Middle frontal gyrus (tissue), 1 donor: ENCODE results near the gene ATAD5.
"Not testable (repeated sequence)": the region's sequence is repeated elsewhere in the genome, so short reads cannot be mapped to it uniquely, and the experiment has no call there.

Source experiments
- DNase-seq: peaks from one replicate; pipeline ENCODE4 v3.0.0-alpha.2; 2015; ENCODE audit warnings: low spot score; ENCODE audit errors: extremely low spot score

The ATAD5 gene

GRCh38 chr17:30821871-30822723 lies 9.7 kb upstream of the ATAD5 start:
- DNase-seq: no peak

DNA sequence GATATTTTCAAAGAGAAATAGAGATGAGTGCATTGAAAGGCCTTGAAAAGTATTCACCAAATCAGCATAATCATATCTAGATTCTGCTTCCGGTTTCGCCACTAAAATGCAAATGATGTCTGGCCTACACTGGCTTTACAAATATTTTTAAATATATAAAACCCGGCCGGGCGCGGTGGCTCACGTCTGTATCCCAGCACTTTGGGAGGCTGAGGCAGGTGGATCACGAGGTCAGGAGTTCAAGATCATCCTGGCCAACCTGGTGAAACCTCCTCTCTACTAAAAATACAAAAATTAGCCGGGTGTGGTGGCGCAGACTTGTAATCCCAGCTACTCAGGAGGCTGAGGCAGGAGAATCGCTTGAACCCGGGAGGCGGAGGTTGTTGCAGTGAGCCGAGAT lies 8.8 kb upstream of the ATAD5 start:
- not testable (repeated sequence) for DNase-seq

- no peak for DNase-seq
Measured at GRCh38 chr17:30823421-30823820, 8.3 kb upstream of the ATAD5 start.

GRCh38 chr17:30824002-30824355 lies 7.8 kb upstream of the ATAD5 start:
- DNase-seq: no peak

GRCh38 chr17:30824356-30825145 lies 7.2 kb upstream of the ATAD5 start, which contains the start of gene CRLF3:
Gene CRLF3, minus strand, starts transcription at chr17:30824692. Its CDS starts 41 bp downstream, at chr17:30824651.
- peak; percentile 86 for DNase-seq

- no peak for DNase-seq
Measured at GRCh38 chr17:30827082-30827481, 4.7 kb upstream of the ATAD5 start.

- DNase-seq: no peak
Measured at GRCh38 chr17:30829022-30829421, 2.7 kb upstream of the ATAD5 start.

GRCh38 chr17:30831257-30831656 lies 509 bp upstream of the ATAD5 start:
- no peak for DNase-seq

DNA sequence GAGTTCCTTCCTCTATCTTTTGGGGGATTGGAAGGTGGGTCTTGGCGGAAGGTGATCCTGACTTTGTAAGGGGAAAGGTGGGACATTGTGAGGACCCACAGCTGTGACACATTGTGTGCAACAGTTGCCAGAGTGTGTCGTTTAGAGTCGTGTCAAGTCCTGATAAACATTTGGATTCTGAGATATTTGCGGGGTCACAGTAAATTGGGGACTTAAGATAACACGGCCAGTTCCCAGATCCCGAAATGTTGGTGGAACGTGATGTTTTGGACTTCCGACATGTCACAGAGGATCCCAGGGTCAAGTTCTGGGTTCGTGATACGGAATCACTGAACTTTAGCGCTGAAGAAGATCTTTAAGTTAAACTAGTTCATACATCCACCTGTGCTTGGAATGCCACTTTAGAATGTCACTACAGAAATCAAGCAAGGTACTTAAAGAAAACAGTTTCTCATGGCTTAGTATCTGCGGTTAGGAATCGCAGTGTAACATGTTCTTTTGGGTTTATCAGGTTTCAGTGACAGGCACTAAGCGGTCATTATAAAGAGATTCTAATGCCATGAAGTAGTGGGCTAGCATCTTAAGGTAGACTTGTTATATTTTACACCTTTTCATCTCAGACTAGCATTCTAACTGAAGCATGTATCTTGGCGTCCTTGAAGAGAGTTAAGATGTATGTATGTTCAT lies 815 bp downstream of the ATAD5 start:
- no peak for DNase-seq

GRCh38 chr17:30838202-30838807 lies 6.5 kb downstream of the ATAD5 start:
- no peak for DNase-seq

- DNase-seq: no peak
Measured at GRCh38 chr17:30840771-30841170, 9.0 kb downstream of the ATAD5 start.

DNA sequence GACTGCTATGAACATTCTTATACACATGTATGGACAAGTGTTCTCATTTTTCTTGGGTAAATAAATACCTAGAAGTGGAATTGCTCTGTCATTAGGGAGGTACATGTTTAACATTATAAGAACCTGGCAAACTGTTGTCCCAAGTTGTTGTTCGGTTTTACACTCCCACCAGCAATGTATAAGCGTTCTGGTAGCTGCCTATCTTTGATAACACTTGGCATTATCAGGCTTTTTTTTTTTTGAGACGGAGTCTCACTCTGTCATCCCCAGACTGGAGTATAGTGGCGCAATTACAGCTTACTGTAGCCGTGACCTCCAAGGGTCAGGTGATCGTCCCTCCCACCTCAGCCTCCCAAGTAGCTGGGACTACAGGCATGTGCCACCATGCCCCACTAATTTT lies 16.3 kb downstream of the ATAD5 start:
- DNase-seq: no peak

GRCh38 chr17:30854146-30854545 lies 22.4 kb downstream of the ATAD5 start:
- DNase-seq: no peak

GRCh38 chr17:30858556-30859250 lies 26.9 kb downstream of the ATAD5 start:
- DNase-seq: no peak

- no peak for DNase-seq
Measured at GRCh38 chr17:30864636-30865035, 32.9 kb downstream of the ATAD5 start.

- DNase-seq: no peak
Measured at GRCh38 chr17:30869005-30869404, 37.2 kb downstream of the ATAD5 start.

DNA sequence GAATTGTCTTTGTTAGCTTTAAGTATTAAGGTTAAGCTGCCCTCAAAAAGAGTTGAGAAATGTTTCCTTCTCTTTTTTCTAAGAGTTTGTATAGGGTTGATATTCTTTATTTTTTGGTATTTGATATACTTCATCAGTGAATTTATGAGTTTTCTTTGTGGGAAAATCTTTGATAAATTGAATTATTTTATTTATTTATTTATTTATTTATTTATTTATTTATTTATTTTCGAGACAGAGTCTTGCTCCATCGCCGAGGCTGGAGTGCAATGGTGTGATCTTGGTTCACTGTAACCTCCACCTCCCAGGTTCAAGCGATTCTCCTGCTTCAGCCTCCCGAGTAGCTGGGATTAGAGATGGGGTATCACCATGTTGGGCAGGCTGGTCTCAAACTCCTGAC lies 54.4 kb downstream of the ATAD5 start:
- no peak for DNase-seq

DNA sequence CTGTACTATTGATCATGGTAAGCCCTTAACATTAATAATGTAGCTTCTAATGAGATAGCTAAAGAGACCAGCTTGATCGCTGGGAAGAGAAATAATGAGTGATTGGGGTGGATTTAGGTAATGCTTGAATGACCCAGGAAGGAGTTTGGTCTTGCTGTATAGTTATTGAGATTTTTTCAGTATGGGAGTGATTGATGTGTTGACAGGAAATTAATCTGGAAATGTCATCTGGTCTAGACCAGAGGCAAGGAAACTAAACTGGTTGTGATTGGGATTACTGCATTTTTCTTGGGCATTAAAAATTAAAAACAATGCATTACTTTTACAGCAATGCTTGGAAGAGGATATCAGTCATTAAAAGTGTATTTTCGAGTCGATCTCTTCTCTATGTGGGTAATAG lies 62.5 kb downstream of the ATAD5 start:
- no peak for DNase-seq

- no peak for DNase-seq
Measured at GRCh38 chr17:30897311-30897710, 65.5 kb downstream of the ATAD5 start.

GRCh38 chr17:30905742-30906100 lies 74.0 kb downstream of the ATAD5 start:
- no peak for DNase-seq
